ENCODE data around the gene SYDE1. TPM values are rescaled to one million over a fixed set of nuclear protein-coding genes. Genes with fewer than 3 reads are reported as not detected.
"Not testable (repeated sequence)": the region's sequence is repeated elsewhere in the genome, so short reads cannot be mapped to it uniquely, and the experiment has no call there.

SYDE1 gene
- total RNA-seq (26.9 TPM), polyA plus RNA-seq (ENCODE audit: insufficient read depth, low read depth, low replicate concordance) (13.9 TPM)
- long read RNA-seq, donor 1, partial matches to known transcripts, result 0 of 7 reads
- long read RNA-seq, donor 1, other reads (novel, unspliced or antisense), result 0 of 7 reads
- long read RNA-seq, donor 2, partial matches to known transcripts, result 0 of 5 reads
- long read RNA-seq, donor 2, other reads (novel, unspliced or antisense), result 0 of 5 reads
- long read RNA-seq, donor 3, partial matches to known transcripts, result 29 of 31 reads
- long read RNA-seq, donor 3, other reads (novel, unspliced or antisense), result 0 of 31 reads
- long read RNA-seq, donor 4, transcript SYDE1-201 (8 exons, 3,264 nt), result major isoform, 5 of 5 reads
- long read RNA-seq, donor 4, partial matches to known transcripts, result 0 of 5 reads
- long read RNA-seq, donor 4, other reads (novel, unspliced or antisense), result 0 of 5 reads
- long read RNA-seq, donor 5, result 0 reads
- long read RNA-seq, donor 6, partial matches to known transcripts, result 73 of 121 reads
- long read RNA-seq, donor 6, other reads (novel, unspliced or antisense), result 45 of 121 reads
- long read RNA-seq, donor 7, partial matches to known transcripts, result 5 of 10 reads
- long read RNA-seq, donor 7, other reads (novel, unspliced or antisense), result 4 of 10 reads
- long read RNA-seq, donor 8, partial matches to known transcripts, result 68 of 82 reads
- long read RNA-seq, donor 8, other reads (novel, unspliced or antisense), result 12 of 82 reads
- long read RNA-seq, donor 9, partial matches to known transcripts, result 0 of 3 reads
- long read RNA-seq, donor 9, other reads (novel, unspliced or antisense), result 0 of 3 reads
- long read RNA-seq, donor 10, partial matches to known transcripts, result 0 of 5 reads
- long read RNA-seq, donor 10, other reads (novel, unspliced or antisense), result 0 of 5 reads

- Histone ChIP-seq H3K27me3 (ENCODE audit: control insufficient read depth, insufficient read depth, low read length) (no peaks in the 10 kb centered on the region), H3K4me1 (ENCODE audit: control insufficient read depth in 2 of 3, insufficient read depth in 2 of 3, low read depth in 1 of 3, low read length in 3 of 3) (peaks cover 0 to 9% (median 0%) of the 10 kb centered on the region in 3 donors), H3K4me3 (ENCODE audit: low read length in 3 of 3) (peak within 1 kb of the TSS; percentile 69 to 84 (median 80)), H3K9ac (ENCODE audit: low read length in 3 of 3) (peak within 1 kb of the TSS; percentile 42 to 92 (median 77)), H3K36me3 (ENCODE audit: control insufficient read depth in 2 of 3, insufficient read depth in 3 of 3, low read length in 3 of 3) (peaks cover 0 to 10% (median 5%) of the 10 kb centered on the region in 3 donors), H3K9me3 (ENCODE audit: control insufficient read depth in 2 of 3, insufficient read depth in 1 of 3, low read length in 3 of 3) (peaks cover 0 to 6% (median 5%) of the 10 kb centered on the region in 3 donors), H3K27ac (ENCODE audit: low read depth in 2 of 2, low read length in 2 of 2) (peak within 1 kb of the TSS; percentile 81 to 82)
- no peak for TF ChIP-seq CTCF (IDR thresholded peaks at IDR 0.05; ENCODE audit: borderline replicate concordance, extremely low read depth, insufficient read depth)
- intact Hi-C loops (cut with DNase I), result no loop called here
- DNase-seq (peak; percentile 72 to 91 (median 77)), FAIRE-seq (no peak)
Measured at GRCh38 chr19:15107061-15108010, at the start of gene SYDE1. Gene SYDE1, plus strand, starts transcription at chr19:15107401. Its CDS starts 33 bp downstream, at chr19:15107434.

DNA sequence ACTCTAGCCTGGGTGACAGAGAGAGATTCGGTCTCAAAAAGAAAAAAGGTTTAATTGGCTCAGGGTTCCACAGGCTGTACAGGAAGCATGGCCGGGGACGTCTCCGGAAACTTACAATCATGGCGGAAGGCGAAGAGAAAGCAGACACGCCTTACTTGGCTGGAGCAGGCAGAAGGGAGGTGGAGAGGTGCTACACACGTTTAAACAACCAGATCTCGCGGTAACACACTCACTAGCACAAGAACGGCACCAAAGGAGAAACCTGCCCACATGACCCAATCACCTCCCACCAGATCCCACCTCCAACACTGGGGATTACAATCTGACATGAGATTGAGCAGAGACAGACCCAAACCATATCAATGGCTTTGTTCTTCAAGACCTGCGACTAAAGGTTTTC is 45.2 kb upstream of the SYDE1 start:
- no peaks in the 10 kb centered on the region for H3K27me3 ChIP-seq (ENCODE audit: control insufficient read depth, insufficient read depth, low read length)
- no peaks in the 10 kb centered on the region for H3K4me1 ChIP-seq (ENCODE audit: control insufficient read depth in 2 of 3, insufficient read depth in 2 of 3, low read depth in 1 of 3, low read length in 3 of 3)
- H3K4me3 ChIP-seq (ENCODE audit: low read length in 3 of 3), result no peak overlapping the region
- no peak for FAIRE-seq
- TF ChIP-seq CTCF (IDR thresholded peaks at IDR 0.05; ENCODE audit: borderline replicate concordance, extremely low read depth, insufficient read depth), result no peak
- H3K36me3 ChIP-seq (ENCODE audit: control insufficient read depth in 2 of 3, insufficient read depth in 3 of 3, low read length in 3 of 3), result no peaks in the 10 kb centered on the region
- peaks cover 0 to 3% (median 0%) of the 10 kb centered on the region in 3 donors for H3K9me3 ChIP-seq (ENCODE audit: control insufficient read depth in 2 of 3, insufficient read depth in 1 of 3, low read length in 3 of 3)
- DNase-seq, result no peak
- H3K27ac ChIP-seq (ENCODE audit: low read depth in 2 of 2, low read length in 2 of 2), result no peak overlapping the region
- intact Hi-C loops (cut with DNase I), result no loop called here
- no peak overlapping the region for H3K9ac ChIP-seq (ENCODE audit: low read length in 3 of 3)

DNA sequence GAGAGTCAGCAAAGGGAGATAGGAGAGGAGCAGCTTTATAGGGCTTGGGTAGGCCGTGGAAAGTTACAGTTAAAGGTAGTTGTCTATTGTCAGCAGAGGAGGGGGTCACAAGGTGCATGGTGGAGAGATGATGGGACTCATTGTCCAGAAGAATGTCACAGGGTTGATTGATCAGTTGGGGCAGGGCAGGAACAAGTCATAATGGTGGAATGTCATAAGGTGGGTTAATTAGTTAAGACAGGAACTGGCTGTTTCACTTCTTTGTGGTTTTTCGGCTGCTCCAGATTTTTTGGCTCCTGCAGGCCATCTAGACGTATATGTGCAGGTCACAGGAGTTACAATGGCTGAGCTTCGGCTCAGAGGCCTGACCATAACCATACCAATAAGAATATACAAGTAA is 36.8 kb upstream of the SYDE1 start:
- H3K27me3 ChIP-seq (ENCODE audit: control insufficient read depth, insufficient read depth, low read length); H3K9ac ChIP-seq (ENCODE audit: low read length in 3 of 3); intact Hi-C loops (cut with DNase I); H3K27ac ChIP-seq (ENCODE audit: low read depth in 2 of 2, low read length in 2 of 2); H3K36me3 ChIP-seq (ENCODE audit: control insufficient read depth in 2 of 3, insufficient read depth in 3 of 3, low read length in 3 of 3); H3K4me1 ChIP-seq (ENCODE audit: control insufficient read depth in 2 of 3, insufficient read depth in 2 of 3, low read depth in 1 of 3, low read length in 3 of 3); H3K4me3 ChIP-seq (ENCODE audit: low read length in 3 of 3); DNase-seq; H3K9me3 ChIP-seq (ENCODE audit: control insufficient read depth in 2 of 3, insufficient read depth in 1 of 3, low read length in 3 of 3); FAIRE-seq: not testable (repeated sequence)

Measured in kidney (tissue), 22 donors.